DMS 273 (cell line): ENCODE data around the gene AQP7.
A peak's percentile ranks its signal among the peaks of the same experiment; 100 is the strongest.
"Not testable (repeated sequence)": the region's sequence is repeated elsewhere in the genome, so short reads cannot be mapped to it uniquely, and the experiment has no call there.

Experiments
- DNase-seq: peaks from one replicate; lab custom pipeline; 2025; ENCODE audit not compliant: unreplicated experiment; lab: John Stamatoyannopoulos, UW

The AQP7 gene

GRCh38 chr9:33399047-33399446, 3.3 kb downstream of the AQP7 start:
- DNase-seq: not testable (repeated sequence)

DNA sequence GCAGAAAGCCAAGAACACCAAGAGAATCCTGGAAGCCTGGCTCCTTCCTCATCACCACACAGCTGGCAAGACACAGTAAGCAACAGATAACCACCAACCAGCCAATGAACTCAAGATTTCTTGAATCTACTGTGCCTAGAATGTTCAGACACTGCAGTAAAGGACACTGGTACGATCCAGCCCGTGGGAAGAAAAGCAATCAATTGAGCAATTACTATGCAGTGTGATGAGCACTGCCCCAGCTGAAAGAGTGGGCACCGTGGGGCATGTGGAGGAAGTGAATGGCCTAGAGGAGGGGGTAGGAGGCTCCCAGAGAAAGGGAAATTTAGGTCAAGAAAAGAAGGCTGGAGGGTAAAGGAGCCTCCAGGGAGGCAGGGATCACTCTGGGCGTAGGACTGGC, 4.6 kb downstream of the AQP7 start:
- DNase-seq: not testable (repeated sequence)

DNA sequence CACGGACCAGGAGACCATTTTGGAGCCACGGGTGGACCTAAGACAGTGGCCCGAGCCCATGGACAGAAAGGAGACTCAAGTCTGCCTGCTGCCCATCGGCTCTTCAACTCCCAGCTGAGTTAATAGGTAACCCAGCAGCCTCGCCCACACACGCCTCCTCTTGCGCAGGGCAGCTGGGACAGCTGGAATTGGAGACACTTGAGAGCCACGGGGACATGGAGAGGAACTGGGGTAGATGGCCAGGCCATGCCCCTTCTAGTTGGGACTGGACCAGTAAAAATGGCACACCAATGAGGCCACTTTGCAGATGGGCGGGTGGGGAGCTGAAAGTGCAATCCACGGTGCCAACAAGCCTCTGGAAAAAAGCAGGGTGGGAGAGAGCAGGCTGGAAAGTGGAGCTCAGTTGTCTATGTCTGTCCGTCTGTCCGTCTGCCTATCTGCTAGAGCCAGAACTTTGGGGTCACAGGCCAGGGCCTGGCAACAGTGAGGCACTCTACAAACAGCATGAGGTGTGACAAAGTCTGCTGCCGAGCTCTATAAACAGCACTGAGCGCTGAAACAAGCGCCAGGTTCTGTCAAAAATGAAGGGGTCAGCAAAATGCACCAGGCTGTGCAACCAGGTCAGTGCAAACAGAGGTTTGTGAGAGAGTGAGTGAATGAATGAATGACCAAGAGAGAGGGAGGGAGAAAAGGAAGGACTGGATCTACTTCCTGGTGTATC, 7.0 kb downstream of the AQP7 start:
- DNase-seq: not testable (repeated sequence)

DNA sequence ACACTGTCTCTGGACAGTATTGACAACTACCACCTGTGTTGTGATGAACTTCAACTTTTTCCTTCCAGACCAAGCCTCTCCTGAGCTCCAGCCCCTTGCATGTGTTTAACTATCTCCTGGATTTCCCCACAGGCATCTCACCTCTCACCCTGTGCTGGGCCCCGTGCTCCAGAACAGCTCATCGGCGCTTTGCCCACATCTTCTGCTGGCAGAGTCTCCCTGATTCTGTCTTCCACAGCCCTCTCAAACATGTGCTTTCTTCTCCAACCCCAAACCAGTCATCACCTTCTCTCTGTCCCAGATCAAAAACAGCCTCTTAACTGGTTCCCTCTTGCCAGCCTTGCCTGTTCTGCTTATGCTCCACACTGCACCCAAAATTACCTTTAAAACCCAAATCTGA, 8.4 kb downstream of the AQP7 start:
- not testable (repeated sequence) for DNase-seq

DNA sequence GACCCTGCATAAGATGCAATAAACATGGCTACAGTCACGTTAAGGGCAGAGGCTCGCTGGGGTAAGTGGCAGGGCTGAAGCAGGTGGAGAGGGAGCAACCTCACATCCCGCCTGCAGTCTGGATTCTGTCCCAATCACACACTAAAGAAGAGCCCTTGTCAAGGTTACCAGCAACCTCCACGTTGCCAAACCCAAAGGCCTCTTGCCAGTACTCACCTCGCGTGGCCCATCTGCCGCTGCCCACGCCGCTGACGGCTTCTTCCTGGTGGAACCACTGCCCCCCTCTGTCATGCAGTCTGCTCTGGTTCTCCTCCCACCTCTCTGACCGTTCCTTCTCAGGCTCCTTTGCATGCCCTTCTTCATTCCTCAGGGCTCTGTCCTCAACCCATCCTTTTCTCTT, 8.8 kb downstream of the AQP7 start:
- DNase-seq: peak; percentile 51

DNA sequence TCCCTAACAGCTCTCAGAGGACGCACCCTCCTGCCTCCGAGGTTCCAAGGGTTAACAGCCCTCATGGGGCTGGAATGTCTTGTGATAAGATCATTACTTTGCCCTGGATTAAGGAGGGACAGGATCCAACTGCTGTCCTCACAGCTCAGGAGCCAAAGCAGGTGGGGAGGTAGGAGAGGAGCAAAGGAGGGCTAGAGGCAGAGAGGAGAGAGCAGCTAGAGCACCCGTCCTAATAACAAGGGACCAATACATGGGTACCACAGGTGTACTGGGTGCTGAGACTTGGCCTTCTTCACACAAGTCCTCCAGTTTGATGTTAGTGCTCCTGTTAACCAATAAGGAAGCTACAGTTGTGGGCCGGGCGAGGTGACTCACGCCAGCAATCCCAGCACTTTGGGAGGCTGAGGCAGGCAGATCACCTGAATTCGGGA, 9.8 kb downstream of the AQP7 start:
- not testable (repeated sequence) for DNase-seq

- peak; percentile 87 for DNase-seq
These were observed 11.1 kb downstream of the AQP7 start for GRCh38 chr9:33391111-33391771.

GRCh38 chr9:33388110-33388994, 14.0 kb downstream of the AQP7 start:
- no peak for DNase-seq

- not testable (repeated sequence) for DNase-seq
These were observed 15.4 kb downstream of the AQP7 start for GRCh38 chr9:33386998-33387397.

DNA sequence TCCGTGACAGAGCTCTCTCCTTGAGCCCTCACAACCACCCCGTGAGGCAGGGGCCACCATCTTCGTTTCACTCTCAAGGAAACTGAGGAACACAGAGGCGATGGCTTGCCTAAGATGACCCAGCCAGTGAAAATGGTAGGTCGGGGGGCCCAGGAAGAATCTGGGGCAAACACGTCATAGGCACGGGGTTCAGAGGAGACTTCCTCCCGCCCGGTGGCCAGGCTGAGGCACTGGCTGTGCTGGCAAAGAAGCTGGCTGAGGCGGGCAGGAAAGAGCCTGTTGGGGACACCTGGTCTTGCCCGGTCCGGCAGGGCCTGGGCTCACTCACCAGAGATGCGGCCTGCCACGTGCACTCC, 15.7 kb downstream of the AQP7 start:
- DNase-seq: not testable (repeated sequence)

DNA sequence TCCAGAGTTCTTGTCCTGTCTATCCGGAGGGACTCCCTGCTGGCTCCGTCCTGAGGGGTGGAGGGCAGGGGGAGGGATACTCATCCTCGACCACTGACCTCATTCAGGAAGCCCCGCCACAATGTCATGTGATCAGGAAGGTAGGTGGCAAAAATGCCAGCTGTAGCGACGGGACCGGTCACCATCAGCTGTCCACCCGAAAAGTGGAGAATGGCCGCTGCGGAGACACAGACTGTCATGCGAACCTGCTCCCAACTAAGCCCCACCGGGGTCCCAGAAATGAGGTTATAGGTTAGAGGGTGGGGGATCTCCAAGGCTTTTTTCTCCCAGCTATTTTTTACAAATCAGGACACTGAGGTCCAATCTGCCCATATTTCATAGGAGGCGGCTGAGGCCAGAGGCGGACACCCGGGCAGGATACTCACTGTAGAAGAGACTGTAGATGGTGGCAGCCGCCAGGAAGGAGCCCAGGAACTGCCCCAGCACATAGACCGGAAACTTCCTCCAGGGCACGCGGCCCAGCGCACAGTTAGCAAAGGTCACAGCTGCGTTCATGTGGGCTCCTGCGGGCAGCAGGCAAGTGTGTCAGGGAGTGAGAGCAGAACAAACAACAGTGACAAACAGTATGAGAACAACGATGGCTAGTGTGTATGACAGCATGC, 16.3 kb downstream of the AQP7 start:
- not testable (repeated sequence) for DNase-seq

DNA sequence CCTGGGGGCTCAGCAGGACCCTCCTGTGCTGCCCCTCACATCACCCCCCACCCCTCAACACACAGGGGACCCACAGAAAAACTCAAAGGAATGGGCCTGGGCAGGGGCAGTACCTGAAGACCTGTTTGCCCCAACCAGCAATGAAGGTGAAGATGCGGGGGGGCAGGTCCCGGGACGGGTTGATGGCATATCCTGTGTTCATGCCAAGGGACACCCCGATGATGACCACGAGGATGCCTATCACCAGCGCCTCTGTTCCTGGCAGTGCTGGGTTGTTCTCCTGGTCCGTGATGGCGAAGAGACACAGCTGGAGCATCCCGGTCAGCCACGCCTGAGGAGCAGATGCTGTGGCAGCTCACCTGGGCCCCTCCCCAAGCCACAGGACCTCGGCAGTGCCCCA, 16.8 kb downstream of the AQP7 start:
- DNase-seq: not testable (repeated sequence)

DNA sequence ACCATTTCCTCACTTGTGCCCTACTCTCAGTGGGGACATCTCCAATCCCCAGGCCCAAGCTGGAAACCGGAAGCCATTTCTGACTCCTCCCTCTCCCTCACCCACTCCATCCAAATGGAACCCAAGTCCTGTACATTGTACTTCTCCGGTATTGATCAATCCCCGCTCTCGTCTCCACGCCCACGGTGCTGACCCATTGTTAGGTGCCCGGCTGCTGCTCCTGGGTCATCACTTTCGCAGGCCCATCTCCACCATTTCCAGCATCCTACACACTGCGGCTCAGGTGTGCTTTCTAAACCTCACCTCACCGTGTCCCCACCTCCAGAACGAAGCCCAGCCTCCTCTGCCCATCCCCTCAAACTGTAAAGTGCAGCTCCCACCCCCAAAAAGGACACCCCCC, 19.0 kb downstream of the AQP7 start:
- DNase-seq: not testable (repeated sequence)

DNA sequence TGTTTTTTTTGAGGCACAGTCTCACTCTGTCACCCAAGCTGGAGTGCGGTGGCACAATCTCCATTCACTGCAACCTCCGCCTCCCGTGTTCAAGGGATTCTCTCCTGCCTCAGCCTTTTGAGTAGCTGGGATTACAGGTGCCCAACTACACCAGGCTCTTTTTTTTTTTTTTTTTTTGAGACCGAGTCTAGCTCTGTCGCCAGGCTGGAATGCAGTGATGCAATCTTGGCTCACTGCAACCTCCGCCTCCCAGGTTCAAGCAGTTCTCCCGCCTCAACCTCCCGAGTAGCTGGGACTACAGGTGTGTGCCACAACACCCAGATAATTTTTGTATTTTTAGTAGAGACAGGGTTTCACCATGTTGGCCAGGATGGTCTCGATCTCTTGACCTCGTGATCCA, 20.0 kb downstream of the AQP7 start:
- not testable (repeated sequence) for DNase-seq

DNA sequence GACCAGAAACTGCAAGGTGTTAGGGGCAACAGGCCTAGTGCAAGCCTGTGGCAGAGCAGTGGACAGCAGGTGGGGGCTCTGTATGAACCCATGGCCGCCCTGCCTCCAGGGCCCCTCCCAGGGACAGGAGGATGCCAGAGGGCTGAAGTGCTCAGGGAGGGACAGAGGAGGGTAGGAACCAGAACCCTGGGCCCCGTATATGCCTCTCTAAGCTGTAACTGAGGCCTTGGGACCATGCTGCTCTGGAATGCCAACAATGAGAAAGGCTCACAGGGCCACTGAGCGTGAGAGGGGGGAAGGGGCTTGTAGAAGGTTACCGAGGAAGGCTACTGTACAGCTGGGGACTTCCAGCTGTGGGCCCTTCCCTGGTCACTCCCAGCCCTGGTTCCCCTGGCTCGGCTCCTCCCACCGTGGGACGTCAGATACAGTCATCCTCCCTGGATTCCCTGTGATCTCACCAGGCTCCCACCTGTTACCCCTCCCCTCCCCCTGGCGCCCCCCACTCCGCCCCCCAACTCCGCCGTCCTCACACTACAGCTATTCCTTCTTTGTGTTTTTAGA, 21.1 kb downstream of the AQP7 start:
- peak; percentile 17 for DNase-seq

- no peak for DNase-seq
These were observed 21.8 kb downstream of the AQP7 start for GRCh38 chr9:33380390-33381094.

- no peak for DNase-seq
These were observed 22.5 kb downstream of the AQP7 start for GRCh38 chr9:33379666-33380389.

DNA sequence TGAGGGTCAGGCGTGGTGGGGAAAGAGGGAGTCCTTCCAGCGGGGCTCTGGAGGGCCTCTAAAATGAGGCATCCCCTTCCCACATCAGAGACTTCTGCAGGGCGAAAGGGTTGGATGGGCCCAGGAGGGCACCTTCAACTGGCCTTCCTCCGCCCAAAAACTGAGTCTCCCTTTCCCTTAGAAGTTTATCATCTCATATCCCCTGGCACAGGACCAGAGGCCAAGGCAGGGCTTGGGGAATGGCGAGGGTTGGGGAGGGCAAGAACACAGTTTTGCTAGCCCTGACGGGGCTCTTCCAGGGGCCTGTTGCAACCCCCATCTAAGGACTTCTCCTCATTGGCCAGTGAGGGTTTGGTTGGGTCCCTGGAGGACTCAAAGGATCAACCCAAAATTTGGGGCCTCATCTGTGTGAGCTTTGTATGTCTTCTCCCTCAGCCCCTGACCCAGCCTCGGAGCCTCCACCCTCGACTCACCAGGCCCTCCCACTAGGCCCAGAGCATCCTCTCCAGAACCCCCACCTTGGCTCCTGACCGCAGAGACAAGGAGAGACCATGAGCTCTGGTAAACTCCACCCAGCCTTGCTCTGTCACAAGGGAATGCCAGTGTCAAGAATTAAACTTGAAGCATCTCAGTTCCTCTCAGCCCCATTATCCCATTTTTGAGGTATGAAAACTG, 24.1 kb downstream of the AQP7 start:
- DNase-seq: no peak
